ENCODE measurements around the gene DDX17.

- no peak for TF ChIP-seq POLR2A (IDR thresholded peaks at IDR 0.05)
- TF ChIP-seq, protein P1, sequence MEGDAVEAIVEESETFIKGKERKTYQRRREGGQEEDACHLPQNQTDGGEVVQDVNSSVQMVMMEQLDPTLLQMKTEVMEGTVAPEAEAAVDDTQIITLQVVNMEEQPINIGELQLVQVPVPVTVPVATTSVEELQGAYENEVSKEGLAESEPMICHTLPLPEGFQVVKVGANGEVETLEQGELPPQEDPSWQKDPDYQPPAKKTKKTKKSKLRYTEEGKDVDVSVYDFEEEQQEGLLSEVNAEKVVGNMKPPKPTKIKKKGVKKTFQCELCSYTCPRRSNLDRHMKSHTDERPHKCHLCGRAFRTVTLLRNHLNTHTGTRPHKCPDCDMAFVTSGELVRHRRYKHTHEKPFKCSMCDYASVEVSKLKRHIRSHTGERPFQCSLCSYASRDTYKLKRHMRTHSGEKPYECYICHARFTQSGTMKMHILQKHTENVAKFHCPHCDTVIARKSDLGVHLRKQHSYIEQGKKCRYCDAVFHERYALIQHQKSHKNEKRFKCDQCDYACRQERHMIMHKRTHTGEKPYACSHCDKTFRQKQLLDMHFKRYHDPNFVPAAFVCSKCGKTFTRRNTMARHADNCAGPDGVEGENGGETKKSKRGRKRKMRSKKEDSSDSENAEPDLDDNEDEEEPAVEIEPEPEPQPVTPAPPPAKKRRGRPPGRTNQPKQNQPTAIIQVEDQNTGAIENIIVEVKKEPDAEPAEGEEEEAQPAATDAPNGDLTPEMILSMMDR (IDR thresholded peaks at IDR 0.05) = peak in 4 of 12 donors; percentile 5 to 30 (median 20)
These were observed 42.9 kb downstream of the DDX17 start for GRCh38 chr22:38462960-38463784.

All from heart left ventricle (tissue), 13 donors.